Spleen (tissue), 11 donors: ENCODE measurements around the gene BTG2. TPM values are rescaled to one million over a fixed set of nuclear protein-coding genes. Genes with fewer than 3 reads are reported as not detected.

ENCODE experiments used
- DNase-seq: peaks from one replicate; pipeline ENCODE4 v3.0.0-alpha.2; 2020
- H3K27ac ChIP-seq, 8 donors: fragments of 200-600 bp; sonication (generic) in 7 of 8; 1 replicate in 4 of 8; 2 replicates in 4 of 8; pipeline versions ENCODE4 v1.5.0 to v1.8.0; 2016 to 2021; ENCODE audit warnings: inconsistent platforms in 4 of 8, mild to moderate bottlenecking in 4 of 8, moderate library complexity in 1 of 8
- H3K27me3 ChIP-seq, 7 donors: fragments of 200-600 bp; sonication (generic) in 6 of 7; replicated peaks in 1 of 7; 1 replicate in 4 of 7; 2 replicates in 3 of 7; pipeline versions ENCODE4 v1.5.0 to v1.8.0; 2016 to 2021; ENCODE audit warnings: inconsistent platforms in 3 of 7, mild to moderate bottlenecking in 1 of 7
- H3K36me3 ChIP-seq, 6 donors: fragments of 200-600 bp; sonication (generic) in 5 of 6; 1 replicate in 4 of 6; 2 replicates in 2 of 6; pipeline versions ENCODE4 v1.5.0 to v1.8.0; 2016 to 2021; ENCODE audit warnings: inconsistent platforms in 2 of 6
- H3K4me1 ChIP-seq, 6 donors: fragments of 200-600 bp; sonication (generic) in 5 of 6; 1 replicate in 3 of 6; 2 replicates in 3 of 6; pipeline versions ENCODE4 v1.5.0 to v1.8.0; 2016 to 2021; ENCODE audit warnings: inconsistent platforms in 3 of 6
- H3K4me3 ChIP-seq, 8 donors: fragments of 200-600 bp; sonication (generic) in 7 of 8; 1 replicate in 4 of 8; 2 replicates in 4 of 8; pipeline versions ENCODE4 v1.5.0 to v1.8.0; 2016 to 2021; ENCODE audit warnings: inconsistent platforms in 4 of 8, mild to moderate bottlenecking in 4 of 8, moderate library complexity in 2 of 8
- H3K9me3 ChIP-seq, 8 donors: fragments of 200-600 bp; sonication (generic) in 7 of 8; 1 replicate in 4 of 8; 2 replicates in 4 of 8; pipeline versions ENCODE4 v1.5.0 to v1.8.0; 2016 to 2021; ENCODE audit warnings: inconsistent platforms in 4 of 8
- POLR2A ChIP-seq, 3 donors: fragments of 450-650 bp; IDR thresholded peaks; one replicate each; pipeline ENCODE4 v1.5.1; 2017; ENCODE audit warnings: antibody characterized with exemption in 3 of 3, mild to moderate bottlenecking in 1 of 3
- POLR2AphosphoS5 ChIP-seq, 3 donors: sonication (generic); formaldehyde crosslinking; IDR thresholded peaks; one replicate each; pipeline ENCODE4 v1.5.1; 2017; ENCODE audit warnings: antibody characterized with exemption in 3 of 3
- WGBS, 5 donors: extraction: QIAGEN DNeasy Blood & Tissue Kit in 3 of 5; methylation state at CpG; one replicate each; pipeline versions ENCODE4 v1.1.5 to v1.1.7; 2013 to 2018; 5-methylcytosine and 5-hydroxymethylcytosine counted together
- intact Hi-C: fragments of 100-400 bp; cut with DNase I; formaldehyde crosslinking; loops from one replicate; pipeline ENCODE4 v1.15.0; 2023; ENCODE audit warnings: low total_unique reads
- polyA plus RNA-seq, 3 donors: library from polyadenylated mRNA; stranded (reverse); fragments of 200-250 nt; gene quantifications; one replicate each; pipeline ENCODE4 v1.2.1, GENCODE V29; 2013
- total RNA-seq, 7 donors: library from RNA; depleted of rRNA in 3 of 7; stranded (reverse); fragments of >200 nt in 3 of 7; fragmentation: NEBNext Ultra II Directional in 4 of 7; extraction: Animal tissue kit (Norgen Biotek cat#: 25700) in 4 of 7; gene quantifications; one replicate each; pipeline versions ENCODE4 v1.1.0 to v1.2.1, GENCODE V29; 2016 to 2021
- TF ChIP-seq, protein P1 (sequence below), 11 experiments: fragments of 200-600 bp in 7 of 11; fragments of 450-650 bp in 4 of 11; sonication (generic) in 4 of 11; IDR thresholded peaks in 8 of 11; conservative IDR thresholded peaks in 3 of 11; 1 replicate in 7 of 11; 2 replicates in 4 of 11; pipeline versions ENCODE4 v1.4.0 to v1.8.0; 2016 to 2021; ENCODE audit warnings: antibody characterized with exemption in 11 of 11, inconsistent platforms in 4 of 11, mild to moderate bottlenecking in 1 of 11
- donor health status: healthy with polysubstance abuse.
- donor health status: DM: no; HTN: no; CAD: no; lungs with moderate emphysema.
- donor health status: DM: no; HTN: no; CAD: no.
- donor health status: Bipolar disorder and iron deficiency.
- donor health status: healthy.
- donor health status: DM: no; HTN: no; CAD: no.
- donor health status: DM: yes; HTN: yes; CAD: no.

Gene BTG2
- total and polyA plus RNA-seq, 10 donors = 55.5 to 186 (median 124) TPM

DNA sequence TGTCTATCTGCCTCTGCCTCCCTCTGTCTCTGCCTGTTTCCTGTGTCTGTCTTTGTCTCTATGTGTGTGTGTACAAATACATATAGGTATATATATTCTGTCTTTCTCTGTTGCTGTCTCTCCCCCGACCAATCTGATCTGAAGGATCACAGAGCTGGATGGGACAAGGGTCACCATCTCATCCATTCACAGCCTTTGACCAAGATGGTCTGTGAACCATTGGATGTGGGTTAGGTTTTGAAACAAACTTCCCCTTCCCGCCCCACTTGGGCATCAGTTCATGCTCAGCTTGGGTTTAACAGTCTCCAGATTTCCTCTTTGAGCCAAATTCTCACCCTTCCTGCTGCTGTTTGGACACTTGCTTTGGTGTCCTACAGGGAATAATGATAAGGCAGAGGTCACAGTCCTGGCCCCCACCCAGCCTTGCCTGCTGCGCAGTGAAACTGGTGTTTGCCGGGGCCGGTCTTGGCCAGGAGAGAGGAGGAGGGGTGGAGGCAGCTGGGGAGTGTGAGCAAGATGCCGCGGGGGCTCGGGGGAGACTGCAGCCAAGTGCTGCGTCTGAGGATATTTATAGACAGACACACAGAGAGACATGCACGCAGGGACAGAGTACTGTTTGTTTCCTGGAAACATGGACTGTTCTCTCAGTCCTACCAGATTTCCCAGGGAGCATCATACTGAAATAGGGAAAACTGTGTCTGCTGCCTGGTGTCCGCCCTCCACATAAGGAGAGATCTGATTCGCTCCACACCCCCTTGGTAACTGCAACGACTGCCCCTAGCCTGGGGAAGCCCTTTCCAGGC is 27.0 kb upstream of the BTG2 start:
- H3K4me3 ChIP-seq = peak overlapping the region in 1 of 8 donors; percentile 46
- H3K36me3 ChIP-seq = no peaks in the 10 kb centered on the region
- peaks cover 19 to 95% (median 71%) of the 10 kb centered on the region in 6 donors for H3K4me1 ChIP-seq
- peak overlapping the region; percentile 24 to 87 (median 80) for H3K27ac ChIP-seq
- H3K27me3 ChIP-seq = no peaks in the 10 kb centered on the region
- peak; percentile 67 to 83 (median 80) for TF ChIP-seq POLR2AphosphoS5 (IDR thresholded peaks at IDR 0.05)
- no peak for TF ChIP-seq POLR2A (IDR thresholded peaks at IDR 0.05)
- no peaks in the 10 kb centered on the region for H3K9me3 ChIP-seq
- DNase-seq = peak; percentile 86
- 16 to 20% (median 20%) methylated on average over 13 of the region's 13 CpGs for WGBS, 5 donors
- intact Hi-C loops = no loop called here

DNA sequence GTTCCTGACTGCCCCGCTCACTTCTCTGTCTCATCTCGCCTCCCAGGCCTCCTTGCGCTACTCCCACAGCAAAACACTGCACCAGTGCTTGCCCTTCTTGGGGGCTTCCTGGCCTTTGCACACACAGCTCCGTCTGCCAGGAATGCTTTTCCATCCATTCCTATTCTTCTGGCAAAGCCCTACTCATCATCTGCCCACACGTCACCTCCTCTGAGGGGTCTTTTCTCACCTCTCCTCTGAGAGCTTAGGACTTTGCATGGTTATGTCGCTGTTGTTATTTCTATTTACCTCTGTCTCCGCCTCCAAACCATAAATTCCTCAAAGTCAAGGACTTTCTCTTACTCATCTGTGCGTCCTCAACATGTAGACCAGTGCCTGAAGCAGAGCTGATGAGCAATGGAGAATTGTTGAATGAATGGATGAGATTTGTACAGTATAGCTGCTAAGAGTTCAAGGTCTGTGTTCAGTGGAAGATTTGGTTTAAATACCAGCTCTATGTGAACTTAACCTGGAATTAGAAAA is 26.4 kb upstream of the BTG2 start:
- peak overlapping the region in 7 of 8 donors; percentile 66 to 87 (median 80) for H3K27ac ChIP-seq
- no peaks in the 10 kb centered on the region for H3K27me3 ChIP-seq
- H3K4me3 ChIP-seq = no peak overlapping the region
- H3K4me1 ChIP-seq = peaks cover 16 to 95% (median 70%) of the 10 kb centered on the region in 6 donors
- no peaks in the 10 kb centered on the region for H3K9me3 ChIP-seq
- H3K36me3 ChIP-seq = no peaks in the 10 kb centered on the region
- TF ChIP-seq, protein P1, sequence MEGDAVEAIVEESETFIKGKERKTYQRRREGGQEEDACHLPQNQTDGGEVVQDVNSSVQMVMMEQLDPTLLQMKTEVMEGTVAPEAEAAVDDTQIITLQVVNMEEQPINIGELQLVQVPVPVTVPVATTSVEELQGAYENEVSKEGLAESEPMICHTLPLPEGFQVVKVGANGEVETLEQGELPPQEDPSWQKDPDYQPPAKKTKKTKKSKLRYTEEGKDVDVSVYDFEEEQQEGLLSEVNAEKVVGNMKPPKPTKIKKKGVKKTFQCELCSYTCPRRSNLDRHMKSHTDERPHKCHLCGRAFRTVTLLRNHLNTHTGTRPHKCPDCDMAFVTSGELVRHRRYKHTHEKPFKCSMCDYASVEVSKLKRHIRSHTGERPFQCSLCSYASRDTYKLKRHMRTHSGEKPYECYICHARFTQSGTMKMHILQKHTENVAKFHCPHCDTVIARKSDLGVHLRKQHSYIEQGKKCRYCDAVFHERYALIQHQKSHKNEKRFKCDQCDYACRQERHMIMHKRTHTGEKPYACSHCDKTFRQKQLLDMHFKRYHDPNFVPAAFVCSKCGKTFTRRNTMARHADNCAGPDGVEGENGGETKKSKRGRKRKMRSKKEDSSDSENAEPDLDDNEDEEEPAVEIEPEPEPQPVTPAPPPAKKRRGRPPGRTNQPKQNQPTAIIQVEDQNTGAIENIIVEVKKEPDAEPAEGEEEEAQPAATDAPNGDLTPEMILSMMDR (IDR thresholded peaks at IDR 0.05 in 8 of 11, conservative IDR thresholded peaks at IDR 0.05 in 3 of 11) = no peak
- TF ChIP-seq POLR2AphosphoS5 (IDR thresholded peaks at IDR 0.05) (no peak), POLR2A (IDR thresholded peaks at IDR 0.05) (no peak)
- DNase-seq = no peak
- intact Hi-C loops = no loop called here
- WGBS, 5 donors = 67 to 79% (median 78%) methylated on average over 8 of the region's 8 CpGs

DNA sequence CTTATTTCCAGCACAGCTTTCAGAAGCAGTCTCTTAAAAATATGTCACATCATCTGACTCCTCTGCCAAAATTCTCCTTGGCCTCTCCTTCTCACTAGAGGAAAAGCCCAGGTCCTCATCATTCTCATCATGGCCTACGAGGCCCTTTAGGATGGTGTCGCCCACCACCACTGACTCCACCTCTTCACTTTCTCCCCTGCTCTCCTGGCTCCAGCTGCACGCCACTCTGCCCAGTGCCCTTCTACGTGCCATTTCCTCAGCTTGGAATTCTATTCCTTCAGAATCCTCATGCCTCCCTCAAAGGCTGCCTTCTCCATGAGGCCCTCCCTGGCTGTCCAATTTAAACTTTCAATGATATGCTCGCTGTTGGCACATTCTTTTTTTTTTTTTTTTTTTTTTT is 25.3 kb upstream of the BTG2 start:
- no peak for TF ChIP-seq POLR2AphosphoS5 (IDR thresholded peaks at IDR 0.05)
- TF ChIP-seq, protein P1 (IDR thresholded peaks at IDR 0.05 in 8 of 11, conservative IDR thresholded peaks at IDR 0.05 in 3 of 11) = no peak
- no peak for TF ChIP-seq POLR2A (IDR thresholded peaks at IDR 0.05)
- Histone ChIP-seq H3K4me1 (peaks cover 26 to 95% (median 70%) of the 10 kb centered on the region in 6 donors), H3K36me3 (no peaks in the 10 kb centered on the region), H3K4me3 (no peak overlapping the region), H3K27me3 (no peaks in the 10 kb centered on the region), H3K27ac (no peak overlapping the region), H3K9me3 (no peaks in the 10 kb centered on the region)
- DNase-seq = no peak
- intact Hi-C loops = no loop called here
- 94 to 97% (median 95%) methylated on average over 5 of the region's 5 CpGs for WGBS, 5 donors

- Histone ChIP-seq H3K4me3 (no peak overlapping the region), H3K4me1 (peaks cover 35 to 95% (median 74%) of the 10 kb centered on the region in 6 donors), H3K27ac (peak overlapping the region in 3 of 8 donors; percentile 36 to 98 (median 97)), H3K27me3 (no peaks in the 10 kb centered on the region), H3K9me3 (no peaks in the 10 kb centered on the region), H3K36me3 (no peaks in the 10 kb centered on the region)
- TF ChIP-seq POLR2AphosphoS5 (IDR thresholded peaks at IDR 0.05) = no peak
- no peak for TF ChIP-seq POLR2A (IDR thresholded peaks at IDR 0.05)
- TF ChIP-seq, protein P1 (IDR thresholded peaks at IDR 0.05 in 8 of 11, conservative IDR thresholded peaks at IDR 0.05 in 3 of 11) = no peak
- 84 to 97% (median 91%) methylated on average over 3 of the region's 3 CpGs for WGBS, 5 donors
- intact Hi-C loops = no loop called here
- DNase-seq = no peak
Measured at GRCh38 chr1:203281033-203281432, 24.3 kb upstream of the BTG2 start.
